HFFc6 (cell line): ENCODE measurements around the gene MPPED1. TPM values are rescaled to one million over a fixed set of nuclear protein-coding genes. Genes with fewer than 3 reads are reported as not detected.

Experiments
- DNase-seq: peaks from one replicate; pipeline ENCODE4 v3.0.0-alpha.2; 2018
- H3K27ac Mint-ChIP-seq: 2 replicates; pipeline ENCODE4 v1.8.0; 2020; ENCODE audit warnings: mild to moderate bottlenecking, mixed read lengths
- H3K27me3 Mint-ChIP-seq: 2 replicates; pipeline ENCODE4 v1.8.0; 2021; ENCODE audit warnings: mild to moderate bottlenecking, moderate library complexity, mixed read lengths; ENCODE audit not compliant: insufficient read depth
- H3K36me3 Mint-ChIP-seq: 2 replicates; pipeline ENCODE4 v1.8.0; 2021; ENCODE audit warnings: low read depth, mixed read lengths
- H3K4me1 Mint-ChIP-seq: 2 replicates; pipeline ENCODE4 v1.8.0; 2020; ENCODE audit warnings: low read depth, mixed read lengths
- H3K4me3 Mint-ChIP-seq: 2 replicates; pipeline ENCODE4 v1.8.0; 2020; ENCODE audit warnings: mild to moderate bottlenecking, moderate library complexity, mixed read lengths
- H3K9me3 Mint-ChIP-seq: 2 replicates; pipeline ENCODE4 v1.8.0; 2020; ENCODE audit warnings: mild to moderate bottlenecking, mixed read lengths
- total RNA-seq, 6 experiments: library from RNA; stranded (reverse); fragmentation: NEBNext Ultra II Directional; extraction: Animal tissue kit (Norgen Biotek cat#: 25700); gene quantifications; 2 replicates in 1 of 6; 3 replicates in 5 of 6; pipeline ENCODE4 v1.2.3, GENCODE V29; 2021
- TF ChIP-seq, protein P1 (sequence below): fragments of 200-600 bp; sonication (generic); IDR thresholded peaks from 2 replicates; pipeline ENCODE4 v1.5.0; 2021; ENCODE audit warnings: antibody characterized with exemption, mild to moderate bottlenecking

Gene MPPED1
- total RNA-seq, 6 experiments from 2014 or later = not detected

DNA sequence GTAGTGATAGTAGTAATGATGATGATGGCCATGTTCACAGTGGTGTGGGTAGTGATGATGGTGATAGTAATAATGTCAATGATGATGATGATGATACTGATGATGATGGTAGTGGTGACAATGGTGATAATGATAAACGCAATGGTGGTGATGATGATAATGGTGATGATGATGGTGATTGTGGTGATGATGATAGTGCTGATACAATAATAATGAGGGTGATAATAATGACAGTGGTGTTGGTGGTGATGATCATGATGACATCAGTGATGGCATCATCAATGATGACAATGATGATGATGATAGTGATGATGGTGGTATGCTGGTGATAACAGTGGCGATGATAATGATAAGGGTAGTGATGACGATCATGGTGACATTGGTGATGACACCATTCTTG, 92.3 kb downstream of the MPPED1 start:
- no peak for DNase-seq
- no peaks in the 10 kb centered on the region for H3K36me3 Mint-ChIP-seq
- no peaks in the 10 kb centered on the region; the same call in 1 of the 2 replicates for H3K27me3 Mint-ChIP-seq
- TF ChIP-seq, protein P1, sequence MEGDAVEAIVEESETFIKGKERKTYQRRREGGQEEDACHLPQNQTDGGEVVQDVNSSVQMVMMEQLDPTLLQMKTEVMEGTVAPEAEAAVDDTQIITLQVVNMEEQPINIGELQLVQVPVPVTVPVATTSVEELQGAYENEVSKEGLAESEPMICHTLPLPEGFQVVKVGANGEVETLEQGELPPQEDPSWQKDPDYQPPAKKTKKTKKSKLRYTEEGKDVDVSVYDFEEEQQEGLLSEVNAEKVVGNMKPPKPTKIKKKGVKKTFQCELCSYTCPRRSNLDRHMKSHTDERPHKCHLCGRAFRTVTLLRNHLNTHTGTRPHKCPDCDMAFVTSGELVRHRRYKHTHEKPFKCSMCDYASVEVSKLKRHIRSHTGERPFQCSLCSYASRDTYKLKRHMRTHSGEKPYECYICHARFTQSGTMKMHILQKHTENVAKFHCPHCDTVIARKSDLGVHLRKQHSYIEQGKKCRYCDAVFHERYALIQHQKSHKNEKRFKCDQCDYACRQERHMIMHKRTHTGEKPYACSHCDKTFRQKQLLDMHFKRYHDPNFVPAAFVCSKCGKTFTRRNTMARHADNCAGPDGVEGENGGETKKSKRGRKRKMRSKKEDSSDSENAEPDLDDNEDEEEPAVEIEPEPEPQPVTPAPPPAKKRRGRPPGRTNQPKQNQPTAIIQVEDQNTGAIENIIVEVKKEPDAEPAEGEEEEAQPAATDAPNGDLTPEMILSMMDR = no peak
- H3K4me3 Mint-ChIP-seq = no peak overlapping the region
- H3K9me3 Mint-ChIP-seq = peaks cover 22% of the 10 kb centered on the region
- H3K4me1 Mint-ChIP-seq = no peaks in the 10 kb centered on the region
- no peak overlapping the region for H3K27ac Mint-ChIP-seq

GRCh38 chr22:43504666-43505261, 93.0 kb downstream of the MPPED1 start:
- TF ChIP-seq, protein P1 = no peak
- no peak overlapping the region for H3K4me3 Mint-ChIP-seq
- peaks cover 28% of the 10 kb centered on the region for H3K9me3 Mint-ChIP-seq
- H3K27me3 Mint-ChIP-seq = no peaks in the 10 kb centered on the region; the same call in none of the 2 replicates
- no peaks in the 10 kb centered on the region for H3K4me1 Mint-ChIP-seq
- DNase-seq = no peak
- H3K36me3 Mint-ChIP-seq = no peaks in the 10 kb centered on the region
- H3K27ac Mint-ChIP-seq = no peak overlapping the region

DNA sequence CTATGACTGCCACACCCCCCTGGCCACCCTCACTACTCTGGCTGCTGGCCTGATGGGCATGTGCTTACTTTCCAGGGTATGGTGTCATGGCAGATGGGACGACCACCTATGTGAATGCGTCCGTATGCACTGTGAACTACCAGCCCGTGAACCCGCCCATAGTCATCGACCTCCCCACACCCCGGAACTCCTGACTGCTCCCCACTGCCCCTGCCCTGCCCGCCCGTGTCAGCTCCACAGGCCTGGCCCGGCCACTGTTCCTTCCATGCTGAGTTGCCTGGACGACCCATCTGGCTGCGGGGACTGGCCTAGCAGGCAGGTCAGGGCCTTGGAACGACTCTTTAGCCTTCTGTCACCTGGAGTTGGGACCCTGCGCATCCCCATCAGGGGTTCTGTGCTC, 93.6 kb downstream of the MPPED1 start:
- H3K4me1 Mint-ChIP-seq = no peaks in the 10 kb centered on the region
- DNase-seq = no peak
- H3K4me3 Mint-ChIP-seq = no peak overlapping the region
- no peak overlapping the region for H3K27ac Mint-ChIP-seq
- H3K9me3 Mint-ChIP-seq = peaks cover 31% of the 10 kb centered on the region
- no peaks in the 10 kb centered on the region for H3K36me3 Mint-ChIP-seq
- no peaks in the 10 kb centered on the region; the same call in none of the 2 replicates for H3K27me3 Mint-ChIP-seq
- TF ChIP-seq, protein P1 = no peak

DNA sequence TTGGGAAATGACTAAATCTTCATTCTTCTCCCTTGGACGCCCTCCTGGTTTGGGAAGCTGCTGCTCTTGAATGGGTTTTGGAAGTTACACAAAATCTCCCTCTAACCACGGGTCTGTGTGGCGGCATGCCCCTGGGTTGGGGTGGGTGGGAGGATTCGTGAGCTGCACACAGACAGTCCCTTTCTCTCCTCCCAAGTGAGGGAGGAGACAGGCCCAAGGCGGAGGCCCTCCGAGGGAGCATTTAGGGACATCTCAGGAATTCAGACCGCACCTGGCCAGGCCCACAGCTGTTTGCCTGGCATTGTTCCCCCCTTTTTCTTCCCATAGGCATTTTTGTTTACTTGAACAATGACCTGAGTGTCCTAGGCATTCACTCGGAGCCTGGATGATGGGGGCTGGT, 94.1 kb downstream of the MPPED1 start:
- TF ChIP-seq, protein P1 = no peak
- Mint-ChIP-seq H3K36me3 (no peaks in the 10 kb centered on the region), H3K27me3 (no peaks in the 10 kb centered on the region; the same call in 1 of the 2 replicates), H3K4me1 (no peaks in the 10 kb centered on the region), H3K27ac (no peak overlapping the region), H3K9me3 (peaks cover 30% of the 10 kb centered on the region), H3K4me3 (no peak overlapping the region)
- no peak for DNase-seq

DNA sequence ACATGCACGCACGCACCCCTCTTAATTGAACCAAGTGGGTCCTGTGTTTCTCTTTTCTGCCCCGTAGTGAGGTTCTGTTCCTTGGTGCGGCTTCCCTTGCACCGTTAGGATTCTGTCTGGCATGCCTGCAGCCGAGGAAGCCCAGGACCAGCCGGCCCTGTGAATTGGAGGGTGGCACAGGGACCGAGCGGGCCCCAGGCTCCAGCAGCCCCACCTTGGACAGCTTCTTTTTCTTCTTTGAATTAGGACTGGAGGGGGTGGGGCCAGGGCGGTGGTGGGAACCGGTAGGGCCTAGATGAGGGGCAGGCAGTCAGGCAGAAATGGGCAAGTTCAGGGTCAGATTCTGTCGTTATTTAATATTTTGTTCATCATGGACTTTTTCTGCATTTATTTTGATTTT, 94.7 kb downstream of the MPPED1 start:
- TF ChIP-seq, protein P1 = no peak
- Mint-ChIP-seq H3K27ac (no peak overlapping the region), H3K4me1 (no peaks in the 10 kb centered on the region), H3K9me3 (peaks cover 36% of the 10 kb centered on the region), H3K4me3 (no peak overlapping the region), H3K36me3 (no peaks in the 10 kb centered on the region), H3K27me3 (no peaks in the 10 kb centered on the region; the same call in 1 of the 2 replicates)
- no peak for DNase-seq
